Activated gamma-delta T cell treated with anti-CD3 and anti-CD28 coated beads, Interleukin-2, amount 50 U/mL, for 16 hours (primary cell): ENCODE results near the gene UBASH3A.

Source experiments
- DNase-seq: peaks from one replicate; pipeline ENCODE4 v3.0.0-alpha.2; 2020; ENCODE audit warnings: low read depth

UBASH3A gene

GRCh38 chr21:42374457-42374856 lies 29.2 kb upstream of the UBASH3A start:
- no peak for DNase-seq

GRCh38 chr21:42374864-42375499 lies 28.7 kb upstream of the UBASH3A start:
- DNase-seq = no peak

GRCh38 chr21:42375506-42375905 lies 28.2 kb upstream of the UBASH3A start:
- DNase-seq = no peak

- no peak for DNase-seq
Observed at GRCh38 chr21:42375966-42376337, 27.8 kb upstream of the UBASH3A start.

- DNase-seq = no peak
Observed at GRCh38 chr21:42376338-42376982, 27.2 kb upstream of the UBASH3A start.

- no peak for DNase-seq
Observed at GRCh38 chr21:42377211-42377950, 26.3 kb upstream of the UBASH3A start.

GRCh38 chr21:42377951-42378340 lies 25.8 kb upstream of the UBASH3A start:
- DNase-seq = no peak

- DNase-seq = no peak
Observed at GRCh38 chr21:42378418-42378817, 25.3 kb upstream of the UBASH3A start.

- DNase-seq = no peak
Observed at GRCh38 chr21:42379426-42380215, 24.1 kb upstream of the UBASH3A start.

GRCh38 chr21:42381347-42381984 lies 22.2 kb upstream of the UBASH3A start:
- DNase-seq = no peak

- DNase-seq = no peak
Observed at GRCh38 chr21:42382915-42383314, 20.8 kb upstream of the UBASH3A start.

- no peak for DNase-seq
Observed at GRCh38 chr21:42383331-42383730, 20.4 kb upstream of the UBASH3A start.

GRCh38 chr21:42384156-42384945 lies 19.4 kb upstream of the UBASH3A start:
- DNase-seq = no peak

GRCh38 chr21:42384989-42385388 lies 18.7 kb upstream of the UBASH3A start:
- DNase-seq = no peak

- no peak for DNase-seq
Observed at GRCh38 chr21:42385619-42386018, 18.1 kb upstream of the UBASH3A start.

- no peak for DNase-seq
Observed at GRCh38 chr21:42386034-42386591, 17.6 kb upstream of the UBASH3A start.

GRCh38 chr21:42387164-42387563 lies 16.5 kb upstream of the UBASH3A start:
- DNase-seq = no peak

GRCh38 chr21:42387843-42388340 lies 15.8 kb upstream of the UBASH3A start:
- no peak for DNase-seq

- no peak for DNase-seq
Observed at GRCh38 chr21:42388740-42389448, 14.8 kb upstream of the UBASH3A start.

- no peak for DNase-seq
Observed at GRCh38 chr21:42389449-42389835, 14.3 kb upstream of the UBASH3A start.
